GM21367 (cell line): ENCODE results near the gene IL6.

ENCODE experiments used
- ATAC-seq: cut with Tn5 transposase; IDR thresholded peaks from one replicate; pipeline ENCODE4 v1.9.1; 2021; ENCODE audit not compliant: unreplicated experiment

Gene IL6

DNA sequence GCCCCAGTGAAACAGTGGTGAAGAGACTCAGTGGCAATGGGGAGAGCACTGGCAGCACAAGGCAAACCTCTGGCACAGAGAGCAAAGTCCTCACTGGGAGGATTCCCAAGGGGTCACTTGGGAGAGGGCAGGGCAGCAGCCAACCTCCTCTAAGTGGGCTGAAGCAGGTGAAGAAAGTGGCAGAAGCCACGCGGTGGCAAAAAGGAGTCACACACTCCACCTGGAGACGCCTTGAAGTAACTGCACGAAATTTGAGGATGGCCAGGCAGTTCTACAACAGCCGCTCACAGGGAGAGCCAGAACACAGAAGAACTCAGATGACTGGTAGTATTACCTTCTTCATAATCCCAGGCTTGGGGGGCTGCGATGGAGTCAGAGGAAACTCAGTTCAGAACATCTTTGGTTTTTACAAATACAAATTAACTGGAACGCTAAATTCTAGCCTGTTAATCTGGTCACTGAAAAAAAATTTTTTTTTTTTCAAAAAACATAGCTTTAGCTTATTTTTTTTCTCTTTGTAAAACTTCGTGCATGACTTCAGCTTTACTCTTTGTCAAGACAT, 574 bp upstream of the IL6 start:
- peak; percentile 52 for ATAC-seq

DNA sequence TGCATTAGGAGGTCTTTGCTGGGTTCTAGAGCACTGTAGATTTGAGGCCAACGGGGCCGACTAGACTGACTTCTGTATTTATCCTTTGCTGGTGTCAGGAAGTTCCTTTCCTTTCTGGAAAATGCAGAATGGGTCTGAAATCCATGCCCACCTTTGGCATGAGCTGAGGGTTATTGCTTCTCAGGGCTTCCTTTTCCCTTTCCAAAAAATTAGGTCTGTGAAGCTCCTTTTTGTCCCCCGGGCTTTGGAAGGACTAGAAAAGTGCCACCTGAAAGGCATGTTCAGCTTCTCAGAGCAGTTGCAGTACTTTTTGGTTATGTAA, 675 bp downstream of the IL6 start:
- ATAC-seq: no peak

DNA sequence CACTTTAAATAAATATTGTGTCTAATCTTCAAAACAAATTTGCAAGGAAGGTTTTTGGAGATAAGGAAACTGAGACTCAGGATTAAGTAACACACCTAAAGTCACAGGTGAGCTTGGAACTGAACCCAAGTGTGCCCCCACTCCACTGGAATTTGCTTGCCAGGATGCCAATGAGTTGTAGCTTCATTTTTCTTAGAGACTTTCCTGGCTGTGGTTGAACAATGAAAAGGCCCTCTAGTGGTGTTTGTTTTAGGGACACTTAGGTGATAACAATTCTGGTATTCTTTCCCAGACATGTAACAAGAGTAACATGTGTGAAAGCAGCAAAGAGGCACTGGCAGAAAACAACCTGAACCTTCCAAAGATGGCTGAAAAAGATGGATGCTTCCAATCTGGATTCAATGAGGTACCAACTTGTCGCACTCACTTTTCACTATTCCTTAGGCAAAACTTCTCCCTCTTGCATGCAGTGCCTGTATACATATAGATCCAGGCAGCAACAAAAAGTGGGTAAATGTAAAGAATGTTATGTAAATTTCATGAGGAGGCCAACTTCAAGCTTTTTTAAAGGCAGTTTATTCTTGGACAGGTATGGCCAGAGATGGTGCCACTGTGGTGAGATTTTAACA, 1.5 kb downstream of the IL6 start:
- no peak for ATAC-seq

DNA sequence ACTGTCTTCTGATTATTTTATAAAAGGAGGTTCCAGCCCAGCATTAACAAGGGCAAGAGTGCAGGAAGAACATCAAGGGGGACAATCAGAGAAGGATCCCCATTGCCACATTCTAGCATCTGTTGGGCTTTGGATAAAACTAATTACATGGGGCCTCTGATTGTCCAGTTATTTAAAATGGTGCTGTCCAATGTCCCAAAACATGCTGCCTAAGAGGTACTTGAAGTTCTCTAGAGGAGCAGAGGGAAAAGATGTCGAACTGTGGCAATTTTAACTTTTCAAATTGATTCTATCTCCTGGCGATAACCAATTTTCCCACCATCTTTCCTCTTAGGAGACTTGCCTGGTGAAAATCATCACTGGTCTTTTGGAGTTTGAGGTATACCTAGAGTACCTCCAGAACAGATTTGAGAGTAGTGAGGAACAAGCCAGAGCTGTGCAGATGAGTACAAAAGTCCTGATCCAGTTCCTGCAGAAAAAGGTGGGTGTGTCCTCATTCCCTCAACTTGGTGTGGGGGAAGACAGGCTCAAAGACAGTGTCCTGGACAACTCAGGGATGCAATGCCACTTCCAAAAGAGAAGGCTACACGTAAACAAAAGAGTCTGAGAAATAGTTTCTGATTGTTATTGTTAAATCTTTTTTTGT, 2.3 kb downstream of the IL6 start:
- ATAC-seq: no peak

DNA sequence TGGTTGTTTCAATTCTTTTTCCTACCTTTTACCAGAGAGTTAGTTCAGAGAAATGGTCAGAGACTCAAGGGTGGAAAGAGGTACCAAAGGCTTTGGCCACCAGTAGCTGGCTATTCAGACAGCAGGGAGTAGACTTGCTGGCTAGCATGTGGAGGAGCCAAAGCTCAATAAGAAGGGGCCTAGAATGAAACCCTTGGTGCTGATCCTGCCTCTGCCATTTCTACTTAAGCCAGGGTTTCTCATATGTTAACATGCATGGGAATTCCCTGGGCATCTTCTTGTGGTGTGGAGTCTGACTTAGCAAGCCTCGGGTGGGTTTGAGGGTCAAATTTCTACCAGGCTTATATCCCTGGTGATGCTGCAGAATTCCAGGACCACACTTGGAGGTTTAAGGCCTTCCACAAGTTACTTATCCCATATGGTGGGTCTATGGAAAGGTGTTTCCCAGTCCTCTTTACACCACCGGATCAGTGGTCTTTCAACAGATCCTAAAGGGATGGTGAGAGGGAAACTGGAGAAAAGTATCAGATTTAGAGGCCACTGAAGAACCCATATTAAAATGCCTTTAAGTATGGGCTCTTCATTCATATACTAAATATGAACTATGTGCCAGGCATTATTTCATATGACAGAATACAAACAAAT, 3.2 kb downstream of the IL6 start:
- ATAC-seq: no peak

DNA sequence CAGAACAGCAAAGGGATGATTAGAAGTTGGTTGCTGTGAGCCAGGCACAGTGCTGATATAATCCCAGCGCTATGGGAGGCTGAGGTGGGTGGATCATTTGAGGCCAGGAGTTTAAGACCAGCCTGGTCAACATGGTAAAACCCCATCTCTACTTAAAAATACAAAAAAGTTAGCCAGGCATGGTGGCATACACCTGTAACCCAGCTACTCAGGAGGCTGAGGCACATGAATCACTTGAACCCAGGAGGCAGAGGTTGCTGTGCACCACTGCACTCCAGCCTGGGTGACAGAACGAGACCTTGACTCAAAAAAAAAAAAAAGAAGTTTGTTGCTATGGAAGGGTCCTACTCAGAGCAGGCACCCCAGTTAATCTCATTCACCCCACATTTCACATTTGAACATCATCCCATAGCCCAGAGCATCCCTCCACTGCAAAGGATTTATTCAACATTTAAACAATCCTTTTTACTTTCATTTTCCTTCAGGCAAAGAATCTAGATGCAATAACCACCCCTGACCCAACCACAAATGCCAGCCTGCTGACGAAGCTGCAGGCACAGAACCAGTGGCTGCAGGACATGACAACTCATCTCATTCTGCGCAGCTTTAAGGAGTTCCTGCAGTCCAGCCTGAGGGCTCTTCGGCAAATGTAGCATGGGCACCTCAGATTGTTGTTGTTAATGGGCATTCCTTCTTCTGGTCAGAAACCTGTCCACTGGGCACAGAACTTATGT, 4.1 kb downstream of the IL6 start:
- ATAC-seq: no peak

DNA sequence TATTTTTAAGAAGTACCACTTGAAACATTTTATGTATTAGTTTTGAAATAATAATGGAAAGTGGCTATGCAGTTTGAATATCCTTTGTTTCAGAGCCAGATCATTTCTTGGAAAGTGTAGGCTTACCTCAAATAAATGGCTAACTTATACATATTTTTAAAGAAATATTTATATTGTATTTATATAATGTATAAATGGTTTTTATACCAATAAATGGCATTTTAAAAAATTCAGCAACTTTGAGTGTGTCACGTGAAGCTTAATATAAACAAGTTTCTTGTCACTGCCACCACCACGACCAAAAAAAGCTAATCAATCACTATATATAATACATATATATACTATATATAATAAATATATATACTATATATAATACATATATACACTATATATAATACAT, 4.8 kb downstream of the IL6 start:
- no peak for ATAC-seq

DNA sequence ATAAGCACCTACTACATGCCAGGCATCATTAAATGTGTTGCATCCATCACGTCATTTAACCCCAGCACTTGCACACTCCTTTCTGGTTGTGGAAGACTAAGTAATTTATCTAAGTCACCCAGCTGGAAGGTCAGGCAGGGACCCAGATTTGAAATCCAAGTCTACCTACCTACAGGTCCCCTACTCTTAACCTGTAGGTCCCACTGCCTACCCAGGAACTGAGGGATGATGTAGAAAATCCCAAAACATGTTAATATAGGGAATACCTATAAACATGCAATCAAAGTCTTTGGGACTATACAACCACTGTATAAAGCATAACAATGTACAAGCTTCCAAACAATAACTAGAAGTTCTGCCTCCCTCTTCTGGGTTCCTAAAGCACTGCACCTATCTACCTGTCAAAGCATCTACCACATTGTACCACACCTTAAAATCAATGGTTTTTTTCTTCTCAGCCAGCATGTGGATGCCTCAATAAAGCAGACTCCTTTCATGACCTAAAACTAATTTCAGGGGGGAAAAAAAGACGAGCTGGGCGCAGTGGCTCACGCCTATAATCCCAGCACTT, 5.6 kb downstream of the IL6 start:
- ATAC-seq: no peak

DNA sequence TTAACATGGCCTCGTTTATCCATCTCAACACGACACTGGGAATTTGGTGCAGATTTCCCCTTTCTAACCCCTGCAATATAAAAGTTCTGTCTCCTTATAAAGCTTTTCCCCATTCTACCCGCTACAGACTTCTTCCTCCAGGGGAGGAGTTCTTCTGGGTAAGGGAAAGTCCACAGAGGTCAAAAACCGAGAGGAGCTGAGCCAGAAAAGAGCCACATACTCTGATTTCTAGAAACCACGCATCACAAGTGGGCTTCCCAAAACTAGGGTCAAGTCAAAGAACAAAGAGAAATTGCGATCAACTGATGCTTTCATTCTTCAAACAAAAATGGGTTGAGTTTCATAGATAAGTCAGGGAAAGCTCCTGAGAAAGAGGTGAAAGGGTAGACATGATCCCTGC, 6.8 kb downstream of the IL6 start:
- no peak for ATAC-seq

DNA sequence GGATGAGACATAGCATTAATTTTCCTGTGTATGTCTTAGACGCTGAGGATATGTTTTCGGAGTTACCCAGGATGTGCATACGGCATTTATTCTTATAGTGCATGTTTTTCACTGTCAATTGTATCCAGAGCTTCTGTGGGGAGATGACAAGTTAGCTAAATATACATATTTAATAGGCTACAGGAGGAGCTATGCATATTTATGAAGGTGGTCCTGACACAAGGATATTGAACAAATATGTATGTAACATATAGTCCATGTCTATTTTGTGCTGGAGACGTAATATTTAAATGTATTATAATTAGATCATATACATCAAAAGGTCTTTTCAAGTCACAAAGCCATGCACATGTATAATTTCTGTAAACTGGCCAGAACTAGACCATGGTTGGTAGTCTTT, 16.0 kb downstream of the IL6 start:
- ATAC-seq: no peak

DNA sequence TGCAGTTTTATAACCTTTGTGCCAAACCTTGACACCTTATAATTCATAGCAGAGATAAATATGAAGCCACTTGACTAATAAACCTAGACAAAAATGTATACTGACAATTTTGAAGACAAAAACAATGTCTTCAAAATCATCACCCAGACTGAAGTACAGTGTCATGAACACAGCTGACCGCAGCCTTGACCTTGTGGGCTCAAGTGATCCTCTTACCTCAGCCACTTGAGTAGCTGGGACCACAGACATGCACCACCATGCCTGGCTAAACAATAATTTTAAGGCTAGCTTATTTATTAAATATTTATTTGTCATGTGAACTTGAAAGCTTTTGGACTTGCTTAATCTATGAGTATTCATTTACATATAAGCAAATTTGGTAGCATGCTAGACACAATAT, 24.3 kb downstream of the IL6 start:
- no peak for ATAC-seq

DNA sequence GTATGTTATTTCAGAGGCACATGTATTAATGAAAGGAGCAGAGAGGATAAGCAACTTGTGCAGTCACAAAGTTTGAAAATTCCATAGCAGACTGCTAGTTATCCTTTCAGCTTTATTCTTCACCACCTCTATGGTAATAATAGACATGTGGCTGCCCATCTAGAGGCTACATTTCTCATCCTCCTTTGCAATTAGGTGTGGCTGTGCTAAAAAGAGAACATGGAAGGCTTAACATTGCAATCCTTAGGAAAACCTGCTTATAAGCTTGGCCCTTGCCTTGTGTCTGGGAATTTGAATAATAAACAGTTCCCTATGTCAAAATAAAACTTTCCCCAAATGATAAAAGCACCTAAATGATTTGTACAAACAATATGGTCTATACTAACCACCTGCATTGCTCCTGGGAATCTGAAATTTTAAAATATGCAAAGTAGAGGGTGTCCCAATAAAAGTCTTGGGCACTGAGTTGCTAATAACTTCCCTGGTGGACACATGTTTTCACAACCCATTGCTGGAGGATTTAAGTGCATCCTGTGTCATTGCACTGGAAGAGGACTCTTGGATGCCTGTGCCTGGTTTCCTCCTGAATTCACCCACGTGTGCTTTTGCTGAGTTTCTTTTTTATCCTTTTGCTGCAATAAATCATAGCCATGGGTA, 30.5 kb downstream of the IL6 start:
- no peak for ATAC-seq

DNA sequence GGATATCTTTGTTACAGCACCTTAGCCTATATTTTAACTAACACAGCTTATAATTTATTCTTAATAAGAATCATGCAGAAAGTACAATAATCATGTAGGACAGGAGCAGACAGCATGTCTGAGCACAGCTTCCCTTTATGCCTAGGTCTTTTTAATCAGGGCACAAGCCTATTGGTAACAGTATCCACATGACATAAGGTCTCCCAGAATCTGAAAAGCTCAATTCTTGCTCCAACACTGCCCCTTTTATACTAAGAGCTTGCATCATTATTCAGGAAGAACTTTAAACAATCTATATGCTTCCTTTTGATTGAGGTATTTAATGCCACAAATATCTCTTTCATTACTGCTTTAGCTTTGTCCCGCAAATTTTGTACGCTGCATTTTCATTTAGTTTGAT, 31.6 kb downstream of the IL6 start:
- ATAC-seq: no peak

DNA sequence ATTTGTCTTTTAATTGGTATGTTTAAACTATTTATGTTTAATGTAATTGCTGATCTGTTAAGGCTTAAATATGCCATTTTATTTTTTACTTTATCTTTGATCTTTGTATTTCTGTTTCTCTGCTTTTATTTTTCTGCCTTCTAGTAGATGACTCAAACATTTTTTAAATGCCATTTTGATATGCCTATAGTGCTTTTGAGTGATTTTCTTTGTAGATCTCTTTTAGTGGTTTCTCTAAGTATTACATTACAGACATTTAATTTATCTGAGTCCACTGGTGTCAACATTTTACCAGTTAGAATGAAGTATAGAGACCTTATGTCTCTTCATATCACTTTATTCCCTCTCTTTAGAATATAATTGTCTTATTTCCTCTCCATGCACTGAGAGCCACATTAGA, 32.7 kb downstream of the IL6 start:
- no peak for ATAC-seq

DNA sequence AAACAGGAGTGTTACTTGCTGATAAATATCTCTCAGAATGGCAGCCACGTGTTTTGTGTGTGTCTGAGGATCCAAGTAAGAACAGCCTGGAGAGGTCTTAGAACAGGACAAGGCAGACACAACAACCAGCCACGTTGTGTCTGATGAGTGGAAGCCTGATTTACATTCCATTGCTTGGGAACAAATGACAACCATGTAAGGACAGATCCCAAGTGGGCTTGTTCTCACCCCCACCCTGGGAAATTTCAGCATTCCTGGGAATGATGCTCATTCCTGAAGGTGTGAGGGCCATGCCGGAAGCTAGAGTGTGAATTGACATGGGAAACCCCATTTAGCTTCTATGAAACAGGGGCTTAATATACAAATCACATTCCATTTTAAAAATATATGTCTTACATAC, 35.9 kb downstream of the IL6 start:
- no peak for ATAC-seq

DNA sequence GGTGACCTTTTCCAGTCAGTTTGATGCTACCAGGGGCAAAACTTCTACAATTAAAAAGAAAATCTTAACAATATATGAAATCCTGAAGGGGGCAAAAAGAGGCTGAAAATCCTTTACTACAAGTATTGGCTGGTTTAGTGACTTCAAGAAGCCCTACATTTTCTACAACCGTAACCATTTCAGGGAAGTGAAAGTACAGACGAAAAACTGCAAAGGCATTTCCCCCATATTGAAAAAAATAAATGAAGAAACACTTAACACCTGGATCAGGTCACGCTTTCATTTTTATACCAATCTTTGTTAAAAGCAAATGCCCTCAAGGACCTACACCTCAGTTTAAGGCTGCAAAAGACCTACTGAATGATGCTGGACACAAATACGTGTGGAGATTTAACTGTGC, 38.6 kb downstream of the IL6 start:
- no peak for ATAC-seq

DNA sequence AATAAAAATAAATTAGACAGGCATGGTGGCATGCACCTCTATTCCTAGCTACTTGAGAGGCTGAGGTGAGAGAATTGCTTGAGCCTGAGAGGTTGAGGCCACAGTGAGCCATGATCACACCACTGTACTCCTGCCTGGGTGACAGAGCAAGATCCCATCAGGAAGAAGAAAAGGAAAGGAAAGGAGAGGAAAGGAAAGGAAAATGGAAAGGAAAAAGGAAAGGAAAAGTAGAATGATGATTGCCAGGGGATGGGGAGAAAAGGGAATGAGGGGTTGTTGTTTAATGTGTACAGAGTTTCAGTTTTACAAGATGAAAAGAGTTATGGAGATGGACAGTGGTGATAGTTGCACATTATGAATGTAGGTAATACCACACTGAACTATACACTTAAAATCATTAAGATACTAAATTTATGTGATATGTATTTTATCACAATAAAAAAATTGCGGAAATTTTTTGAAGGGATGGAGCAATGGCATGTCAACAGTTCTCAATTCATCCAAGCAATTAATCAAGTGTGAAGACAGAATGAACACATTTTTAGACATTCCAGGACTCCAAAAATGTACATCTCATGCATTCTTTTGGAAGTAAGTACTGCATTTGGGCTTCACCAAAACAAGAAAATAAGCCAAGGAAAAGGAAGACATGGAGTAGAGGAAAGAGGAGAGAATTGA, 44.3 kb downstream of the IL6 start:
- ATAC-seq: no peak

DNA sequence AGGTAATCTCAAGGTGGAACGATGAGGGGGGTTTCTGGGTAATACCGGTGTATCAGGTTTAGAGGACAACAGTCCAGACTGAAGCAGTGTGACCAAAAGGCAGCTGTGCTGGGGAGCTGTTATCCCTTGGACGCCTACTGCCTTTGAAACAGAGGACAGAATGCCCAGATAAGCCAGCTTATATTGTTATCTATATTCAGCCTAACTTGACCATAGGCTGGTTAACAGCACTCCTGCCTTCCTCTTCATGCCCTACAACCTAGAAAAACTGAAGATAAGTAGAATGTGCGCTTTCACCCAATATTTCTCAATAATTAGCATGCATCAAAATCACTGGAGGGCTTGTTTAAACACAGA, 44.9 kb downstream of the IL6 start:
- no peak for ATAC-seq

DNA sequence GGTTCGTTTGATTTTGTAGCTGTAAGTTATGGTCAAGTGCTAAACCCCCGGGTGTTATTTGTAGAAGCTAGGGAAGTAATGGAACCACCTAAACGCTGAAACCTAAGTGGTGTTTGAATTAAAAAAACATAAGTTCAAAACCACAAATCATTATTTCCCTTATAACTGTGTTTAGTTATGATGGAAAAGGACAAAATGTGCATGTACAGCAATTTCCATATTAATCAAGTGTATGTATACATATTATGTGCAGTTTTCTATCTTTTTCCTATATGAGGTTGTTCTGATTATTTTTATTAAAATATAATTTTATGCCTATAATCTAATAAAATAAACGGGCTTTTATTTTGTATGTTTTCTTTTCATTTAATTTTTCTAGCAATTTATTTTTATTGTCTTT, 45.9 kb downstream of the IL6 start:
- no peak for ATAC-seq

DNA sequence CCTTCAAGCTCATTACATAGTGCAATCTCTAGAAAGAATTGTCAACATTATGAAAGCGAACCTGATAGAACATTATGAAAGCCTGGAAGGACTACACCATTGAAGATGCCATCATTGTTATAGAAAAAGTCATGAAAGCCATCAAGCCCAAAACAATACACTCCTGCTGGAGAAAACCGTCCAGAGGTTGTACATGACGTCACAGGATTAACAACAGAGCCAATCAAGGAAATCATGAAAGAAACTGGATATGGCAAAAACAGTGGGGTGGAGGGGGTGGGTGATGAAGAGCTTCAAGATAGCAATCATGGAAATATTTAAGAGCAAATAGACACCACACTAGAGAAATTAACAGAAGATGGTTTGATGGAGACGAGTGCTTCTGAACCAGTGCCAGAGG, 50.0 kb downstream of the IL6 start:
- ATAC-seq: no peak
